NCI-H774 (cell line): ENCODE results near the gene BOC.
A peak's percentile ranks its signal among the peaks of the same experiment; 100 is the strongest.

ENCODE experiments used
- DNase-seq: peaks from one replicate; lab custom pipeline; 2025; lab: John Stamatoyannopoulos, UW

Gene BOC

DNA sequence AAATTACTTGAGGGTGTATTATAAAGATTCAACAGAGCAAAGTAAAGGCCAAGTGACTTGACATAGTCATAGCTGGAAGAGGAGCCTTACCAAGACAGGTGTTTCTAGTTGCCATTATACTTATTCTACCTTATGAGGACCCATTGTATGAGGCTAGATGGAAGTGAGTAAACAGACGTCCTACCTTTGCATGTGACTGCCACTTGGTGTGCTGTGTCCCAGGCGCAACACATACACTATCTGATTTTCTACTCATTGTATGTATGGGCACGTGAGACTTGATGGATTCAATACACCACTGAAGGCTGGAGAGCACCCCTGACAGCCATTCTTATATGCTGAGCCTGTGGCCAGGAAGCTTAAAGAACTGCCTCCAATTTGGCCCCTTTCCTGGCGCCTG lies 40.5 kb downstream of the BOC start:
- no peak for DNase-seq

DNA sequence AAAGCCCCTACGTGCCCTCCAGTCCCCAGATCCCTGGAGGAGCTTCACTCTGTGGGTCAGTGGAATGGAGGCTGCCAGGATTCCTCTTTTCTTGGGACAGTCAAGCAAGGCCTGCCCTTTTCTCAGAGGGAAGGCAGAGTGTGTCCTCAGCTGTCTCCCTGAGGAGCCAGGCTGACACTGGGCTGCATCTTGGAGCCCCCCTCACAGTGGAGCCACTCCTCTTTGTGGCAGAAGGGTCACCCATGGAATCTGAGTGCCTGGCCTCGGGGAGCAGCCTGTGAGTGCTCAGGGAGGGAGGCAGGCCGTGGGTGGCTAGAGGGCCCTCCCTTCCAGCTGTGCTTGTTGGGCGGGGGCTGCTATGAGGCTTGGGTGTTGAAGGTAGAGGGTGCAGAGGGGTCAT lies 41.2 kb downstream of the BOC start:
- DNase-seq: no peak

DNA sequence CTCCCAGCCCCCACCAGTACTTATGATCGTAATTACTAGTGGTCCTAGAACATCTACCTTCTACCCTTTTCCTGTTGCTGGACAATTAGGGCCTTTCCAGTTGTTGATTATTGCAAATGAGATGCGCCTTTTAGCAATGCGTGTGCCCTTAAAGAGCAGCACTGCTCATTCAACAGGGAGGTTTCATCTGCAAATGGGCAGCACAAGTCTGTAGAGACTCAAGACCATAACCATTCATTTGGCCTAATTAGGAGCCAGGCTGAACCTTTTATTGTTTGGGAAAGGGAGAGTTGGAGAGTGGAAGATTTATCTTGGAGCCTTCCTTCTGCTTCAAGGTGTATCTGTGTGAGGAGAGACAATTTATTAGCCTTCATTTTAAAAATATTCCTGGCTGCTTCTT lies 42.3 kb downstream of the BOC start:
- no peak for DNase-seq

DNA sequence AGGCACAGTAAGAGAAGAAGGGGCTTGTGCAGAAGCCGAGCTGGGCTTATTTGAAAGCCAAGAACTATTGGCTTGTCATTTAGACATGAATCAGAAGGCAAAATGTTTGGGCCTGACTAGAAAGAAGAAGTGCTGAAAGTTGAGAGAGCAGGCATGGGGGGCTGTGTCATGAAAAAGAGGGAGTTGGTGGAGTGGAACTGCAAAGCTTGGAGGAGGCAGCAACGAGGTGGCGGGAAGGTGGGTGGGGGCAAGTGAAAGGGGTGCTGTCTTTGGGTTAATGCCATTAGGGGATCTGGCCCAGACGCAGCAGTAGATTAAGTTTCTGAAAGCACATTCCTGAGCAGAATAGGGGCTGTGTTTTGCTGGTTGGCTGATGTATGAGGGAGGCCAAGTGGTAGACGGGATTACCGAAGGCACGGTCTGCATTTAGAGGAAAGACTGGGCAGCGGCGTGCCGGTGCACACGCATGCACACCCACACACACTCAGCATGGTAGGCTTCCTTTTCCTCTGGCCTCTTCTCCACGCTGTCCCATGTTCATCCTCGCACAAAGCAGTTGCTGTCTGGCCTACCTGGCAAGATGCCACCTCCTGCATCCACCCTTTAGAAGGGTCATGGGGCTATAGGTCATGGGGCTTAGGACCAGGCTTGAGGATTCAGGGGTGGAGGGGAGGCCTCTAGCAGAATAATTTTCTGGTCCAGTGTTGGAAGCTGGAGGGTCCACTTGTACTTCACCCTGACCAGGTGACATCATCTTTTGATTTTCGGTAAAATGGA lies 43.0 kb downstream of the BOC start:
- no peak for DNase-seq

DNA sequence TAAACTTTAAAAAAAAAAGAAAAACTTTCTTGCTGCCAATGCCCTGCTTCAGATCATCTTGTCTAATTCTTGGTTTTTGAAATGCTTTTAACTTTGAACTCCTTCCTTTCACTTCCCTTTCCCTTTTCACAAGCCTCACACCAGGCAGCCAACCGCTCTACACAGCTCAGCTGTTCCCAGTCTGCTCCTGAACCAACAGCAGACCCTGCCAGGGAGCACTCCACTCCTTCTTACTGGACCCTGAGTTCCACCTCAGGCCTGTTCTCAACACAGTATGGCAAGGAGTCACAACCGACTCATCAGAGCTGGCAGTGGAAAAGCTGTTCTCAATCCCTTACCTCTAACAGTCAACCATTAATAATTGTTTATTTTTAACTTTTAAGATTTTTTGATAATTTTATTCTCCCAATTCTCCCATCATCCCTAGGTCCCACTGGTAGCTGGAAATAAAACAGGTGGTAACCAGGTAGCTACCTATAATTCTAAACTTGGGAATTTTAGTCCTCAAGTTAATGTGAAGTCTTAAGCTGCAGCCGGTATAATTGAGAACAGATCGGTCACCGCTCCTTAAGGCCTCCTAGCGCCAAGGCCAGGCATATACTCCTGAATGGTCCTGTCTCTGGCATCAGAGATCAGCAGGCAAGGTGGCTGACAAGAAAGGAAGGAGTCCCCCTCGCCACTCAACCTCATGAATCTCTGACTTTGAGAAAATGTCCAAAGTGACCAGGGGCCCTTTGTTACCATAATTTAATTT lies 43.9 kb downstream of the BOC start:
- no peak for DNase-seq

DNA sequence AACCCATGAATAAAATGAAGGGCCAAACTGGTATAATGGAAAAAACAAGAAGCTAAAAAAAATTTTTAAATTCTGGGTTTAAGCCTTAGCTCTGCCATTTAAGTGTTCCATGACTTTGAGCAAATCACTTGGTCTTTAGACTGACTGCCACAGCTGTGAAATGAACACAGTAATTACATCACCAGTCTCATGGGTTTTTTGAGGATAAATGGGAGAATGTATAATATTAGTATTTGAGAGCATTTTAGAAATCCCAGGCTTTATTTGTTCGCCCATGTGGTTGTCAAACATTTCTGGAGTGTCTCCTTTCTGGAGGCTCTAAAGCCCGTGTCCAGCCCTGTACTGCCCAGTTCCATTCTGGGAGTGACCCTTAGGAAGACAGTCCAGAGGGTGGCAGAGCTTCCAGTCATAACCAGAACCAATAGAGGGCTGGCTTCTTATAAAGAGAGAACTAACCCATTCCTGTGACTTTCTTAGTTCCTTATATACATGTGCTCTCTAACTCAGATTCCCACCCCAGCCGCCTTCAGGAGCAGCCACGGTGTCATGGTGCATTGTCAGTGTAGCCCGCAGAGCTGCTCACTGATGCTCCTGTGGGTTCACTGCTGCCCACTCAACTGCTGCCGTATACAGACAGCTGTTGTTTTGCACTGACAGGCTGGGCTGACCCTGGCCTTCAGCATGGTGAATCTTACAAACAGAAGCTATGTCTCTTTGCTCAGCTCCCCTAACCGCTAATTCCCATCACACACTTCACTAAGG lies 44.7 kb downstream of the BOC start:
- DNase-seq: no peak

DNA sequence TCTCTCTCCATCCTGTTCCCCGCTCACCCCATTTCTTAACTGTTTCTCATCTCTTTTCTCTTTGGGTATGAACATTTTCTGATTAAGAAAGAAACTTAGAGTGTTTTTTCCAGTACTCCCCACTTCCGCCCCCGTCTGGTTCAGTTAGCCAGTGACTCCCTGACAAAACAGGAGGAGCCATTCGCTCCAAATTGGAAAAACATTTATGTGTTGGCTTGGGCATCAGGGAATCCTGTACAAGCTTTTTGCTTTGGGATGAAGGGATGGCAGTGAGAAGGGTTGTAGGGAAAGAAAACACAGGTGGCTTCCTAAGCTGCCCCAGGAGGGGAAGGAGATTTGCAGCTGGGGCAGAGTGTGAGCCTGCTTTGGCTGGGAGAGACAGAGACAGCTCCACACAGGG lies 47.0 kb downstream of the BOC start:
- no peak for DNase-seq

DNA sequence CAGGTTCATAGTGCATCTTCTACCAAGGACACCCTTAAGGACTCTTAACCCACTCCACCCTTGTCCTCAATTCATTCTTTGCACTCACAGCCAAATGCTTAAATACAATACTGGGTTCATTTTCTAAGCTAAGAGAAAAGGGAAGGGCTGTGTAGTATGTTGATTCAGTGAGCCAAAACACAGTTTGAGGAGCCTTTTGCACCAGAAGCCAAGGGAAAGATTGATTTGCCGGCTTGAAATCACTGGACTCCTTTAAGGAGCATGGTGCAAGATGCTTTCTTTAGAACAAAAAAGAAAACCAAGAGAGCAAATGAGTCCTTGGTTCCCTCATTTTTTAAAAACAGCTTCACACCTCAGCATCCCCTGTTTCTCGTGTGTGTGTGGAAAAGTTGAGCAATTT lies 47.8 kb downstream of the BOC start:
- no peak for DNase-seq

DNA sequence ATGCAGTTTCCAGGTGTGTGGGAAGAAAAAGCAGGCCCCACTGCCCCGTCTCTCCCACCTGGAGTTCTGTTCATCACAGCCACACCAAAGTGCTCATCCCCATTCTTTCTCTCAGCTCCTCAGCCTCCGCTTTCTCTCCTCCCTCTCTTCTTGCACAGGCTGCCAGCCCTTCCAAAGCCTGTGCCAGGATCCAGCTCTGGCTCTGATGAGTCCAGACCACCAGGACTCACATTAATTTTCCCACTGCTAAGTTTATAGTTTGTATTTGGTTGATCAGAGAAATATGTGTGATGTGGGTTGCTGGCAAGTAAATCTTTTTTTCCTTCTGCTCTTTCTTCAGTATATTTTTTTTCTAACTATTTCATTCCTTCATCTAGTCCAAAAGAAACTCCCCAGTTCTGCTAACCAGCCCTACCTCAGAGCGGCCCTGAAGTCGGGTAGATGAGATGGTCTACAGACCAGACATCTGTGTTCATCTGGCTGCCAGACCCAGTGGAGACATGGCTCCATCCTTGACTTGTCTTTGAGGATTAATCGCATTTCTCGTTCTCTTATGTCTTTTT lies 49.8 kb downstream of the BOC start:
- DNase-seq: no peak

DNA sequence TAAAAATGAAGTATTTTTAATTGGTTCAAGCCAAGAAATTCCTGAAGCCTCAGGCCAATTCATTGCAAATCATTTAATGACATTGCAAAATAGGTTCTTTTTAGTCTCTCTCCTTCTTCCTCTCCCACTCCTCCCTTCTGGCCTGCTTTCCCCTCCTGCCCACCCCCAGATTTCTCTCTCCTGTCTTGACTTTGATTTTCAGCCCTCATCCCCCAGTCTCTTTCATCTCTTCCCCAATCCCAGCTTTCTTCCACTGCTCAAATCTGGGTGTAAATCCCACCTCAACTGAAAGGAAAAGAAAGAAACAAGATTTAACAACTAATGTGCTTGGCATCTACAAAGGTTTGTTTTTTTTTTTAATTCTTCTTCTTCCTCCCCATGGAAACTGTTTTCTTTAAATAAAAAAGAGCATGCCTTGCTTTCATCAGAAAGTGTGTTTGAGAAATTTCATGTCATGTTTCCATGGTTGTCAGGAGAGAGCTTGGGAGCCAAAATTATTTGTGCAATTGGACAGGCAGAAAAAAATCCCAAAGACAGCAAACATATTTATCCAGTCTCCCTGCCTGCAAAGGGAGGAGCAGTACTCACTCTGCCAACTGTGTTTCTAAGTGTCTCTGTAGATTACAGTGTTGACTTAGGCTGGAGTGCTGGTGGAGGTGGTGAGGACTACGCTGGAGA lies 50.4 kb downstream of the BOC start:
- no peak for DNase-seq

DNA sequence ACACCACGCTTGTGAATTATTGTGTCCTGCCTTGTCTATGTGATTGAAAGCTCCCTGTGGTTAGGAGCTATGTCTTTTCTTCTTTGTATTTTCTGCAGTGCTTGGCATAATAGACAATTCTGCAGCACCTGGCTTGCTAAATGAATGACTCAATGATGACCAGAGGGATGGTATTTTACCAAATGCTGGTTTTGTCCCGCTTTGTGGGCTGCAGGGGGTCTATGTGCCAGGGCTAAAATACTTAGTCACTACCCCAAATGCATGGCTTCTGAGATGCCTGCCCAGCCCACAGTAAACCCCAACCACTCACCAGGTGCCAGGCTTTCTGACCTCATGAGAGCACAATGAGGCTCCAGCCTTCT lies 50.9 kb downstream of the BOC start:
- no peak for DNase-seq

DNA sequence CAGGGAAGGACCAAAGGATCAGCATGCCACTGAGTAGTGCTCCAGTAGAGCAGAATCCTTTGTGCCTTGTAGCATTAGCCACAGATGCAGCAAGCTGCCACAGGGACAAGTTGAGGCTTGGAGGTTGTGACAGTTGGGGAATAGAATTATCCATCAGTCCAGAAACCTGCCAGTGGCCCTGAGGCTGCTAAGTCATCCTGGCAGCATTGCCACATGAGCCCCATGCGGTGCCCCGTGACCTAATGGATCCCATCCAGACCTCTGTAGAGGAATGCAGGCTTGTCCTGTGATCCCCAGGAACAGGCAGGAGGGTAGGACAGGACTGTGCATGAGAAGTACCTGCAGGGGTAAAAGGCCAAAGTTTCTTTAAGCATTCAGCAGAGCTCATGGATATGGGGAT lies 51.7 kb downstream of the BOC start:
- DNase-seq: no peak

DNA sequence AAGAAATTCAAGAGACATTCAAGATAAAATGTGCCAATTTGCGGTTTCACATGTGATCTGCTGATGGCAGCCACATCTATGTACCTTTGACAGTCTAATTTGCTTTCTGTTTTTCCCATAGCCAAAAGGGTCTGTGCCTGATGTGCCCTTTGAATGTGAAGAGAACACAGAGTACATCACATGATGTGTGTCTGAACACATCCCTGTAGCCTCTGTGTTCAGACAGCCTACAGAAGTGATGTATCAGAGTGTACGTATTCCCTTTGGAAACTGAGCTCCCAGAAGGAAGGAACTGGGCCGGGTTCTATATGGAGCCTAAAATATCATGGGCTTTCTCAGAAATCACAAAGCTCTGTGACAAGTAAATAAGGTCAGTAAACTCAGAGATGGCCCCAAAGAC lies 52.4 kb downstream of the BOC start:
- DNase-seq: no peak

DNA sequence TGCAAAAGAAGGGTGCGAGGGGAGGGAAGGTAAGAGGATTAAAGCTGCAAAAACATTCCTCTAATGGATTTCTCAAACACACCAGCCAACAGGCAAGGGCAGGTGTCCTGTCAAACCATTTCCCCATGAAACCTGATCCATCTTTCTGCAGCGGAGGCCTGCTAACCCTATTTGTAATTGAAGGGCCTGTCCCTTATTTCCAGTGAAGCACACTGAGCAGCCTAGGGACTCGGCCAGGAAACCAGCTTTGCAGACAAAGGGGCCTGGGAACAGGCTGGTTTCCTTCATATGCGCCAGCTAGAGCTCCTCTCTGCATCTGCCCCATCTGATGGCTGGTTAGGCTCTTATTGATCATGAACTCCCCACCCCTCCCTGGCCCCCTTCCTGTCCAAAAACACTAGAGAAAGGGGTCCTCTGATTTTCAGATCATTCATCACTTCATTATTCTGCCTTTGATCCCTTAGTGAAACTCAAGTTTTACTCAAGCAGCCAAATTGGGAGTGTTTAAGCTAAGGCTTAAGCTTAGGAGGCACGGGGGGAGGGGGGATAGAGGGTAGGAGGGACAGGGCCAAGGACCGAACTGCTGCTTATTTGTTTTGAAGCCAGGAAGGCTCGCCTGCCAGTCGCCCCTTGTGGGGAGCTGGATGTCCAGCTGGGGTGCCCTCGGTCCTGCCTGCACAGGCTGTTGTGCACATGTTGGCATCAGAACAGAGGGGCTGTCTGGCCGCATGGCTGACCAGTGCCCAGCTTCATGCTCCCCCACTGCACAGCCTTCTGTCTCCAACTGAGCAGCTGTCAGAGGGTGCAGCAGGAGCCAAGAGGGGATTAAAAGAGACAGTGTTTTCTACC lies 53.1 kb downstream of the BOC start:
- no peak for DNase-seq

DNA sequence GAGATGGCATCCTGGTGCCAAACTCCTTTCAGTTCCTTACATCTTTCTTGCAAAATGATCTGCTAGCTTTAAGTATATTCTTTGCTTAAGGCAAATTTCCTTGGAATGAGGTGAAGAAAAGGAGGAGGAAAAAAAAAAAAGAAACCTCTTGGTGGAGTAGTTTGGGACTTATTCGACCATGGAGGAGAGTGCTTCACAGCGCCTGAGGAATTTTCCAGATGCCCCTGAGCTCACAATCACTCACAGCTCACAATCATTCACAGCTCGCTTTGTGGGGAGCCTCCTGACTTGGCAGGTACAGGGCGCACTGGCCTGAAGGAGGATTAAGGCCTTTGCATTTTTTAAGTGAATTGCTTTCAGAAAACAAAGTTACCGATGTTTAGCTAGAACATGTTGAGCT lies 53.9 kb downstream of the BOC start:
- DNase-seq: no peak

DNA sequence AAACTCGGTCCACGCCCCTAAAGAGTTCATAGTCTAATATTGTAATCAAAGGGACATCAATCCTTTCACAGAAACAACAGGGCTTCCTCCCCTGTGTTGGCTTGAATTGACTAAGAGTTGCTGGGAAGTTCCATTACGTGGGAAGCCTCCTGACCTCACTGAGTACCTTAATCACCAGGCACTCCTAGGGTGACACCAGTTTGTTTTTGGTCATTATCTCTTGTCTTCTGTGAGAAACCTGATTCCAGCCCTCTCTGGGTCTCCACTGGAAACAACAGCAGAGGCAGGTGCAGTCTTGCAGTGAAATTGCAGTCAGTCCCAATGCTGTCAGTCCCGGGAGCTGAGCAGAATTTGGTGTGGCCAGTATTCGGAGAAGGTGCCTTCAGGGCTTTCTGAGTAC lies 55.4 kb downstream of the BOC start:
- DNase-seq: peak; percentile 5

DNA sequence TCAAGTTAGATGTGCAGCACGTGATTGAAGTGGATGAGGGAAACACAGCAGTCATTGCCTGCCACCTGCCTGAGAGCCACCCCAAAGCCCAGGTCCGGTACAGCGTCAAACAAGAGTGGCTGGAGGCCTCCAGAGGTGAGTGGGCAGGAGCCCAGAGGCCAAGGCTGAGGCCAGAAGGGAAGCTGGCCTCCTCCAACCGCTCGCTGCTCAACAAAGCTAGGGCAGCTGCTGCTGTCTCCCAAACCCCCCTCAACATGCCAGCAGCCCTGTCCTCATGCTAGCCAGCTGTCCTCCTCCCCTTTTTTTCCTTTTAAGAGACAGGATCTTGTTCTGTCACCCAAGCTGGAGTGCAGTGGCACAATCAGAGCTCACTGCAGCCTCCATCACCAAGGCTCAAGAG lies 57.0 kb downstream of the BOC start:
- DNase-seq: no peak

DNA sequence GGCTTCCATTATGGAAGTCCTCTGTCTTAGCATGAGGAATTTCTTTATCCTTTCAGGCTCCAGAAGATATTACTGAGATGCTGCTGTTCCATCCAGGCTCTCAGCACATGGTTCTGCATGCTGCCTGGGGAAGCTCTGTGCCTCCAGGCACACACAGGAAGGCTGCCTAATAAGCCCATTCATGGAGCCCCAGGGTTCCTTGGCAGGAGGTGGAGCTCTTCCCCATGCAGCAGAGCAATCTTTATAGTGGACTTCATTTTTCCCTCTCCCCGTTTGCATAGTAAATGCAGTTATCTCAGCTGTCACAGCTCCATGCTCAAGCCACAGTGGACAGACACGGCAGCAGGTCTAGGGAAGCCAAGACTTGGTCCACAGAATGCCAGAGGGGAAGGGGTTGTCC lies 57.6 kb downstream of the BOC start:
- no peak for DNase-seq

DNA sequence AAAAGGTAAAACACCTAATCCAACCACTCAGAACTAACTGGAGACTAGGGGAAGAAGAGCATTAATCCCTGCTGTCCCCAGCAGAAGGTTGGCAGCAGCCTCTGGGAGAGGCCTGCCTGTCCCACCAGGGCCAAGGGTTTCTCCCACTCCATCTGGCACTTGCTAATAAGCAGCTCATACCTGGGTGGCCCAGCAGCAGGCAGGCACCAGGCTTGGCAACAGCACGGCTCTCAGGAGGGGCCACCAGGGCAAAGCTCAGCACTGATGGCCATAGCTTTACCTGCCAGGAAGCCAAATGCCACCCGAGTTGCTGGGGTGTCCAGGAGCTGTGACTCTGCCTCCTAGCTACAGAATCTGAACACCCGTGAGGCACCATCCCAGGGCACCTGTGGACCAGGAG lies 58.3 kb downstream of the BOC start:
- no peak for DNase-seq

DNA sequence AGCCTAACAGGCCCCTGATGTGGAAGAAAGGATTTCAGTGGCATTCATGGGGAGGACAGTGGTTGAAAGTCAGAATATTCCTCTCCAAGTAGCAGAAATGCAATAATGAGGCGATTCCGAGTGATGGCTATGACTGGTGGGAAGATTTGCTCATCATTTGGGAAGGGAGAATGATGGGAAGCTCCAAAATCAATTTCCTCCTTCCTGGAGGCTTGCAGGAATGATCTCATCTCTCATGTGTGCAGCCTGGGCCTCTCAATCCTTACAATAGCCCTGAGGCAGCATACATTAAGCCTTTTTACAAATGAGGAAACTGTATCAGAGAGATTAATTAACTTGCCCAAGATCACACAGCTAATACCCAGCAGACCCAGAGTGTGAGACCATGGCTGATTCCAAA lies 58.7 kb downstream of the BOC start:
- DNase-seq: no peak

DNA sequence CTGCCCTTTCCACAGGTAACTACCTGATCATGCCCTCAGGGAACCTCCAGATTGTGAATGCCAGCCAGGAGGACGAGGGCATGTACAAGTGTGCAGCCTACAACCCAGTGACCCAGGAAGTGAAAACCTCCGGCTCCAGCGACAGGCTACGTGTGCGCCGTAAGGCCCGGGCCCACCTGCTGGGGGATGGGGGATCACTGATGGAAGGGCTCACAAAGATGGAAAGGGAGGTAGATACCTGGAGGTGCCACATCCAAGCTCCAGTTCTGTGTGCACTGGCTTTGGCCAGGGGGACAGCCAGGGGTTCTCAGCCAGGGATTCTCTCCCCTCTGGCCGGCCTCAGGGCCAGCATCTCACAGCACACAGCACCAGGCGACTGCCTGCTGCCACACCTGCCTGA lies 59.4 kb downstream of the BOC start:
- DNase-seq: no peak
